GM08714 (cell line): ENCODE results near the gene WNT9A.
"Not testable (repeated sequence)": the region's sequence is repeated elsewhere in the genome, so short reads cannot be mapped to it uniquely, and the experiment has no call there.

ENCODE experiments used
- H3K4me3 ChIP-seq: fragments of 200-500 bp; sonication (Bioruptor generic); 2 replicates; pipeline ENCODE4 v1.5.1; 2014; ENCODE audit warnings: mild to moderate bottlenecking, low read length, inconsistent platforms
- ZNF274 ChIP-seq: IDR thresholded peaks from 2 replicates; pipeline ENCODE4 v1.6.1; 2012; ENCODE audit warnings: mild to moderate bottlenecking, low read depth, low read length

WNT9A gene, protein sequence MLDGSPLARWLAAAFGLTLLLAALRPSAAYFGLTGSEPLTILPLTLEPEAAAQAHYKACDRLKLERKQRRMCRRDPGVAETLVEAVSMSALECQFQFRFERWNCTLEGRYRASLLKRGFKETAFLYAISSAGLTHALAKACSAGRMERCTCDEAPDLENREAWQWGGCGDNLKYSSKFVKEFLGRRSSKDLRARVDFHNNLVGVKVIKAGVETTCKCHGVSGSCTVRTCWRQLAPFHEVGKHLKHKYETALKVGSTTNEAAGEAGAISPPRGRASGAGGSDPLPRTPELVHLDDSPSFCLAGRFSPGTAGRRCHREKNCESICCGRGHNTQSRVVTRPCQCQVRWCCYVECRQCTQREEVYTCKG

DNA sequence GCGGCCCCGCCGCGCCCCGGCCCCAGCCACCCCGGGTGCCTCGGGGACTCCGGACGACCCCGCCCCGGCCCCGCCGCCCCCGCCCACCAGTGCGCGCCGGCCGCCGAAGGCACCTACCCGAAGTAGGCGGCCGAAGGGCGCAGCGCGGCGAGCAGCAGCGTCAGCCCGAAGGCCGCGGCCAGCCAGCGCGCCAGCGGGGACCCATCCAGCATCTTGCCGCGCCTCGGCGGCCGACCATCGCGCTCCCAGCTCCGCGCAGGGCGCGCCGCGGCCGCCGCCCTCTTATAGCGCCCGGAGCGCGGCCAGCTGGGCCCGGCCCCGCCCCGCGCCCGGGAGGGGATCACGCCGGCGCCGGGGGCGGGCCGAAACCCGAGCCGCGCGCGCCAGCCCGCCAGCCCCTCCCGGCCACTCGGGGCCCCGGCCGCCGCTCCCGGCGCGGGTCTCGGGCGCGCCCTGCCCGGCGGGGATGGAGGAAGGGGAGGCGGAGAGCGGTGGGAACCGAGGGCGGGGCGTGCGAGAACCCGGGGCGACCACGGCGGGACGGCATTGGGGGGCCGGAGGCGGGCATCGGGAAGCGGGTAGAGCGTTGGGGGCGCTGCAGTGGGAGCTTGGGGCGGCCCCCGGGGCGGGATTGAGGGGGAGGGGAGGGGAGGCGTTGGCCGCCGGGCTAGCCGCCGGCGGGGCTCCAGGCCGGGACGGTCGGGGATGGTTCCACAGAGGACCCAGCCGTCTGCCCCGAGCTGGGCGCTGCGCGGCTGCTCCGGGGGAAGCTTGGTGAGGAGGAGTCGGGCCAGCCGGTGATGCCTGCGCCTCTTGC lies at the start of gene WNT9A:
Gene WNT9A (minus strand): TSS at position 257 of the 817 bp plus-strand sequence. CDS start 45 bp downstream, at position 212.
- no peak for TF ChIP-seq ZNF274
- peak within 1 kb of the TSS; percentile 24 for H3K4me3 ChIP-seq

- no peak overlapping the region for H3K4me3 ChIP-seq
- no peak for TF ChIP-seq ZNF274
These were observed 48.6 kb upstream of the WNT9A start for GRCh38 chr1:227996187-227996950.

DNA sequence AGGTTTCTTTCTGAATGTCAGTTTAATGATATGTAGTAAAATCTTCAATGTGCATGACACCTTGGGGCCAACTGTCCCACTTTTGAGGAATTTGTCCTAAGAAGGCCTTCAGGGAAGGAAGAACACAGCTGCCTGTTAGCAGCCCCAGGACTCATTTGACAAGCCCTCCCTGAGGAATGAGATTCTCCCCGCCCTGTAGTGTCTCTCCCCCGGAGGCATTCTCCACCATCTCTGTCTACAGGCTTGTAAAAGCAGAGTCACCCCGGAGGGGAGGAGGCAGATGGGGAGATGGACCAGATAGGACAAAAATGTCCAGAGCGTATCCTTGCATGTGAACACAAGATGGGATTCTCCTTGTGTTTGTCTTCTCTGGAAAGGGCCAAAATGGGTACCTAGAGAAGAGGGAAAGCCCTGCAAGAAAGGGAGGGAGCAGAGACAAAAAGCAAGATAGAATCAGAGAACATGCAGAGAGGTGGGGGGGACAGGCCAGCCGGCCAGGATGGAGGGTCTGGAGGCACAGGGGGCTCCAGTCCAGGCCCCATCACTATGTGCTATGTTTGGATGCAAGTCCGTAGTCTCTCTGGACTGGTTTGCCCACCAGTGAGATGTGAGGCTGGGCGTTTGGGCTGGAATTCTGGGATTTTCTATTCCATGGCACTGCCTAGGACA lies 47.0 kb upstream of the WNT9A start:
- TF ChIP-seq ZNF274: no peak
- no peak overlapping the region for H3K4me3 ChIP-seq

DNA sequence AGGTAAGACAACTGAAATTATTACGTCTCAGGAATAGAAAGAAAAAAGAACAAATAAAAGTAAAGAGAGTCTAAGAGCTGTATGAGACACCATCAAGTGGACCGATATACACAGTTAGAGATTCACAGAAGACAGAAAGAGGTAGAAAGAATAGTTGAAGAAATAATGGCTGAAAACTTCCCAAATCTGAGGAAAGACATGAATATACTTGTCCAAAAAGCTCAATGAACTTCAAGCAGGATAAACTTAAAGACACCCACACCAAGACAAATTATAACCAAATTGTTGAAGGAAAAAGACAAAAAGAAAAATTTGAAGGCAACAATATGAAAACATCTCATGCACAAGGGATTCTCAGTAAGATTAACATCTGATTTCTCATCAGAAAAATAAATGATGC lies 39.4 kb upstream of the WNT9A start:
- TF ChIP-seq ZNF274: no peak
- no peak overlapping the region for H3K4me3 ChIP-seq

DNA sequence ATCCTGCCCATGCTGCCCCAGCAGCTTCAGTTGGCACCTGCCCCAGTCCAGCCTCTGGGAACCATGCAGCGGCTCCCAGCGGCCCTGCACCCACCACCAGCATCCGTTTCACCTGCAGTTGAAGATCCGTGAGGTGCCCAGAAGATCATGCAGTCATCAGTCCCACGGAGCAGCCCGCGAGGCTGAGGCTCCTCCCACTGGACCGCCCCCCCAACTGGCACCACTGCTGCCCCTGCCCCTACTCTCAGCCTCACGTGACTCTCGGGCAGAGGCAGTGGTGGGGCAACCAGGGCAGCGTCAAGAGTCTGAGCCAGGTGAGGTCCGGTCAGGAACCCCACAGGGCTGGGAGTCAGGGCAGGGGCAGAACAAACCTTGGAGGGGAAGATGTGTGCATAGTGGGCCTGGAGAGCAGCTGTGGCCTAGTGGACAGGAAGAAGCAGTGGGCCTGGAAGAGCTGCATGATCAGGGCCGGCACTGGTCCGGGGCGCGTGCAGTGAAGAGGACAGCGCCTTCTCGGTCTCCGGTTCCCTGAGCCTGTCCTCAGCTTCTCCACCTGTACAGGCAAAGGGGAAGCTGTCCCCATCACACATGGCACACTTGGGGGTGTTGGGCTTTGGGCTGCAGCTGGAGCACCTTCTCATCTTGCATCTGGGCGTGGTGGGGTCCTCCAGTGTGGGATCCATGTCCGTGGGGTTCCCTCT lies 28.0 kb upstream of the WNT9A start:
- not testable (repeated sequence) for H3K4me3 ChIP-seq

DNA sequence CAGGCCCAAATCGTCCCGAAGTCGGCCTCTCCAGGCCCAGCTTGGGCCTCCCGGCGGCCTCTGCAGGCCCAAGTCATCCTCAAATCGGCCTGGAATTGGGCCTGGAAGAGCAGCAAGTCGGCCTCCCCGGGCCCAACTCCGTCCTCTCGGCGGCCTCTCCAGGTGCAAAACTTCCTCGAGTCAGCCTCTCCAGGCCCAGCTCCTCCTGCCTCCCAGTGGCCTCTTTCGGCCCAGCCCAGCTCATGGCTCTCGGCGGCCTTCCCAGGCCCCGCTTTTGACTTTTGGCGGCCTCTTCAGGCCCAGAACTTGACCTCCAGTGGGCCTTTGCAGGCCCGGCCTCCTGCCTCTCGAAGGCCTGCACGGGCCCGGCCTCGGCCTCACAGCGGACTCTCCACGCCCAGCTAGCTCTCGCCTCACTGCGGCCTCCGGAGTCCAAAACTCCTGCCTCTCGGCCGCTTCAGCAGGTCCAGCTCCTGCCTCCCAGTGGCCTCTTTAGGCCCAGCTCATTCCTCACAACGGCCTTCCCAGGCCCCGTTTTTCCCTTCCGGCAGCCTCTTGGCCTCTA lies 26.1 kb upstream of the WNT9A start:
- H3K4me3 ChIP-seq: not testable (repeated sequence)

DNA sequence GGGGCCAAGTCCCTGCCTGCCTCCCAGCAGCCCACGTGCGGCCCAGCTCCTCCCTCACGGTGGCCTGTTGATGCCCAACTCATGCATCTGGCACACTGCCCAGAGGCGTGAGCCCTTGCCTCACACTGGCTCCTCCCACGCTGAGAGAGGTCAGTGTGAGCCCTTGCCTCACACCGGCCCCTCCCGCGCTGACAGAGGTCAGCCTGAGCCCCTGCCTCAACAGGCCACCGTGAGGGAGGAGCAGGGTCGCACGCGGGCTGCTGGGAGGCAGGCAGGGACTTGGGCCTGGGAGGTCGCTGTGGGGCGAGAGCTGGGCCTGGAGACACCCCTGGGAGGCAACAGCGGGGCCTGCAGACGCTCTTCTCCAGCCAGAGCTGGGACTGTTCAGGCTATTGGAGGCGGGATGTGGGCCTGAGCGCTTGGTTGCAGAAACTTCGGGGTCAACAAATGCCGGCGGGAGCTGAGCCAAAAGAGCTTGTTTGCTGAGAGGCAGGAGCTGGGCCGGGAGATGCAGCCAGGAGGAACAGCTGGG lies 25.2 kb upstream of the WNT9A start:
- H3K4me3 ChIP-seq: not testable (repeated sequence)

- H3K4me3 ChIP-seq: not testable (repeated sequence)
These were observed 24.5 kb upstream of the WNT9A start for GRCh38 chr1:227972283-227972679.

GRCh38 chr1:227971643-227972282 lies 24.0 kb upstream of the WNT9A start:
- not testable (repeated sequence) for H3K4me3 ChIP-seq

- H3K4me3 ChIP-seq: not testable (repeated sequence)
These were observed 23.5 kb upstream of the WNT9A start for GRCh38 chr1:227971216-227971615.

DNA sequence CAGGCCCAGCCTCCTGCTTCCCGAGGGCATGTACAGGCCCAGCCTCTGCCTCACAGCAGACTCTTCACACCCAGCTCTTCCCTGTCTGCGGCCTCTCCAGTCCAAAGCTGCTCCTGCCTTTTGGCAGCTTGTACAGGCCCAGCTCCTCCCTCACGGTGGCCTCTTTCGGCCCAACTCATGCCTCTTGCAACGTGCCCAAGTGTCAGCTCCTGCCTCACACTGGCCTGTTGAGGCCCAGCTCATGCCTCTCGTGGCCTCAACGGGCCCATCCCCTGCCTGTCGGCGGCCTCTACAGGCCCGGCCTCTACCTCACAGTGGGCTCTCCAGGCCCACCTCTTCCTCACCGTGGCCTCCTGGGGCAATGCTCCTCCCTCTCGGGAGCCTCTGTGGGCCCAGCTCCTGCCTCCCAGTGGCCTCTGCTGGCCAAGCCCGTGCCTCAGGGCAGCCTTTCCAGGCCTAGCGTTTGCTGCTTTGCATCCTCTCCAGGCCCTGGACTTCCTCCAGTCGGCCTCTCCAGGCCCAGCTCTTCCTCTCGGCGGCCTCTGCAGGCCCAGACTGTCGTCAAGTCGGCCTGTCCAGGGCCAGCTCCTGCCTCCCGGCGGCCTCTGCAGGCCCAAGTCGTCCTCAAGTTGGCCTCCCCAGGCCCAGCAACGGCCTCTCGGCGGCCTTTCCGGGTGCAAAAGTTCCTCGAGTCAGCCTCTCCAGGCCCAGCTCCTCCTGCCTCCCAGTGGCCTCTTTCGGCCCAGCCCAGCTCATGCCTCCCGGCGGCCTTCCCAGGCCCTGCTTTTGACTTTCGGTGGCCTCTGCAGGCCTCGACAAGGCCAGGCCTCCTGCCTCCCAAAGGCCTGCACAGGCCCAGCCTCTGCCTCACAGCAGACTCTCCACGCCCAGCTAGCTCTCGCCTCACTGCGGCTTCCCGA lies 22.6 kb upstream of the WNT9A start:
- H3K4me3 ChIP-seq: not testable (repeated sequence)

DNA sequence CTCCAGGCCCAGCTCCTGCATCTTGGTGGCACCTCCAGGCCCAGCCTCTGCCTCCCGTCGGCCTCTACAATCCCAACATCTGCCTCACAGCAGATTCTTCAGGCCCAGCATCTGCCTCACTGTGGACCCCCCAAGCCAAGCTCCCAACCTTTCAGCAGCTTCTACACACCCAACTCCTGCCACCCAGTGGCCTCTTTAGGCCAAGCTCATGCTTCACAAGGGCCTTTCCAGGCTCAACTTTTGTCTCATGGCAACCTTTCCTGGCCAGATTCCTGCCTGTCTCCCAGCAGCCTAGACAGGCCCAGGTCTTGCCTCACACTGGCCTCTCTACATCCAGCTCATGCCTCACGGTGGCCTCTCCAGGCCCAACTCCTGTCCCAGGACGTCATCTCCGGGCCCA lies 20.1 kb upstream of the WNT9A start:
- not testable (repeated sequence) for H3K4me3 ChIP-seq

DNA sequence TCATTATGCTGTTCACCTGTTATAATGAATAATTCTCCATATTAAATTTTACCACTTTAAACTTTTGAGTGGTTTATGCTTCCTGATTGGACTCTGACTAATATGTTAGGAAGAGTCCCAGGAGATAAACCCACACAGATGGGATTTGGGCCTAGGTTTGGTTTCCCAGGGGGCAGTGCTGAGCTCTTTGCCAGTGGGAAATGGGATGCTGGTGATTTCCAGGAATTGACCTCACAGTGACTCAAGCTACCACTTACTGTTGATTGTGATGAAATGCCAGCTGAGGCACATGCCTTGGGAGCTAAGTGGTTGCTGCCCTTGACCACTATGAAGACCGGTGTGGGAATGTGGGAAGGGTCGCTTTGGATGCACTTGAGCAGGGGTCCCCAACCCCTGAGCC lies 19.0 kb upstream of the WNT9A start:
- not testable (repeated sequence) for H3K4me3 ChIP-seq
